ENCODE measurements around the gene CPZ. TPM values are rescaled to one million over a fixed set of nuclear protein-coding genes. Genes with fewer than 3 reads are reported as not detected.

The CPZ gene
- total RNA-seq, 1 experiment from 2014 or later, result not detected

DNA sequence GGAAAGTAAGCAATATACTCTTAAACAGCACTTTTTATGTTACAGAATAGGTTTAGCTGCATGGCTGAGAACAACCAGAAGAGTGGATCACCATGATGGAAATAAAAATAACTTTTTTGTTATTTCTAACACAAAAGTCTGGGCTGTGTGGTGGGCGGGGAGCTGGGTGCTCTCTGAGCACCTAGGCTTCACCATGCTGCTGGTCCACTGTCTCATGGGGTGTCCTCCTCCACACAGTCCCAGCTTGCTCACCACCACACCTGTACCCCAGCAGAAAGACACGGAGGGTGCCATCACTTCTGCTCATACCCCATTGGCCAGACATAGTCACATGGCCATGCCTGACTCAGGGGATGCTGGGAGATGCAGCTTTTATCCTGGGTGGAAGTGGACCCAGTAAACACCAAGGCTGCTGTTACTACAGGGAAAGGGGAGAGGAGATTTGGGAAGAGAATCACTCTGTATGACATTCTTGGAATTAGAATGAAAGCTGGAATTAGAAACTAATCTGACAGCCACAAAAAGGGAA lies 45.0 kb downstream of the CPZ start:
- Mint-ChIP-seq H3K4me3 (ENCODE audit: low read depth, unreplicated experiment) (no peak overlapping the region), H3K27me3 (ENCODE audit: unreplicated experiment) (peaks cover 49% of the 10 kb centered on the region), H3K4me1 (ENCODE audit: low read depth, unreplicated experiment) (no peaks in the 10 kb centered on the region), H3K27ac (ENCODE audit: unreplicated experiment) (no peak overlapping the region), H3K36me3 (ENCODE audit: insufficient read depth, unreplicated experiment) (no peaks in the 10 kb centered on the region), H3K9me3 (ENCODE audit: low read depth, unreplicated experiment) (no peaks in the 10 kb centered on the region)
- no peak for DNase-seq
- CTCF ChIA-PET, result no interaction called here
- intact Hi-C loops (cut with micrococcal nuclease; ENCODE audit: unreplicated experiment), result no loop called here
- BruUV-seq (replicated peaks), result no TSS peak
- TF ChIP-seq, protein P1, sequence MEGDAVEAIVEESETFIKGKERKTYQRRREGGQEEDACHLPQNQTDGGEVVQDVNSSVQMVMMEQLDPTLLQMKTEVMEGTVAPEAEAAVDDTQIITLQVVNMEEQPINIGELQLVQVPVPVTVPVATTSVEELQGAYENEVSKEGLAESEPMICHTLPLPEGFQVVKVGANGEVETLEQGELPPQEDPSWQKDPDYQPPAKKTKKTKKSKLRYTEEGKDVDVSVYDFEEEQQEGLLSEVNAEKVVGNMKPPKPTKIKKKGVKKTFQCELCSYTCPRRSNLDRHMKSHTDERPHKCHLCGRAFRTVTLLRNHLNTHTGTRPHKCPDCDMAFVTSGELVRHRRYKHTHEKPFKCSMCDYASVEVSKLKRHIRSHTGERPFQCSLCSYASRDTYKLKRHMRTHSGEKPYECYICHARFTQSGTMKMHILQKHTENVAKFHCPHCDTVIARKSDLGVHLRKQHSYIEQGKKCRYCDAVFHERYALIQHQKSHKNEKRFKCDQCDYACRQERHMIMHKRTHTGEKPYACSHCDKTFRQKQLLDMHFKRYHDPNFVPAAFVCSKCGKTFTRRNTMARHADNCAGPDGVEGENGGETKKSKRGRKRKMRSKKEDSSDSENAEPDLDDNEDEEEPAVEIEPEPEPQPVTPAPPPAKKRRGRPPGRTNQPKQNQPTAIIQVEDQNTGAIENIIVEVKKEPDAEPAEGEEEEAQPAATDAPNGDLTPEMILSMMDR (IDR thresholded peaks at IDR 0.05; ENCODE audit: unreplicated experiment), result no peak

DNA sequence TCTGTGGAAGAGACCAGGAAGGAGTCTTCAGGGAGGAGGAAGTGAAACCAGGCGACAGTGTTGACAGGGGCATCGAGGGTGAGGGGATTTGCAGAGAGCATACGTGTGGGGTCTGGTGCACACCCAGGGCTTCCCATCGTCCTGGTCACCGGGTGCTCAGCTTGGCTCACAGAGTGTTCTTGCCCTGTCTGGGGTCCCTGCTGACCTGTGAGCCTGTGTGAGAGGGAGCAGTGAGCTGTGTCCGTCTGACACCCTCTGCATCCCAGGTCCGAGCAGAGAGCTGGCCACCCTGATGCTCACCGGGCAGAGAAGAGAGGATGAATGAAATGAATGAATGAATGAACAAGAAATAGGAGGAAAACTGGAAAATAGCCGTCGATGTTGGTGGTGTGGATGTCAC lies 46.5 kb downstream of the CPZ start:
- no peak overlapping the region for H3K27ac Mint-ChIP-seq (ENCODE audit: unreplicated experiment)
- H3K9me3 Mint-ChIP-seq (ENCODE audit: low read depth, unreplicated experiment), result no peaks in the 10 kb centered on the region
- CTCF ChIA-PET, result no interaction called here
- no peaks in the 10 kb centered on the region for H3K36me3 Mint-ChIP-seq (ENCODE audit: insufficient read depth, unreplicated experiment)
- H3K27me3 Mint-ChIP-seq (ENCODE audit: unreplicated experiment), result peaks cover 61% of the 10 kb centered on the region
- no peak for DNase-seq
- BruUV-seq (replicated peaks), result no TSS peak
- H3K4me3 Mint-ChIP-seq (ENCODE audit: low read depth, unreplicated experiment), result no peak overlapping the region
- TF ChIP-seq, protein P1 (IDR thresholded peaks at IDR 0.05; ENCODE audit: unreplicated experiment), result no peak
- intact Hi-C loops (cut with micrococcal nuclease; ENCODE audit: unreplicated experiment), result no loop called here
- H3K4me1 Mint-ChIP-seq (ENCODE audit: low read depth, unreplicated experiment), result no peaks in the 10 kb centered on the region

DNA sequence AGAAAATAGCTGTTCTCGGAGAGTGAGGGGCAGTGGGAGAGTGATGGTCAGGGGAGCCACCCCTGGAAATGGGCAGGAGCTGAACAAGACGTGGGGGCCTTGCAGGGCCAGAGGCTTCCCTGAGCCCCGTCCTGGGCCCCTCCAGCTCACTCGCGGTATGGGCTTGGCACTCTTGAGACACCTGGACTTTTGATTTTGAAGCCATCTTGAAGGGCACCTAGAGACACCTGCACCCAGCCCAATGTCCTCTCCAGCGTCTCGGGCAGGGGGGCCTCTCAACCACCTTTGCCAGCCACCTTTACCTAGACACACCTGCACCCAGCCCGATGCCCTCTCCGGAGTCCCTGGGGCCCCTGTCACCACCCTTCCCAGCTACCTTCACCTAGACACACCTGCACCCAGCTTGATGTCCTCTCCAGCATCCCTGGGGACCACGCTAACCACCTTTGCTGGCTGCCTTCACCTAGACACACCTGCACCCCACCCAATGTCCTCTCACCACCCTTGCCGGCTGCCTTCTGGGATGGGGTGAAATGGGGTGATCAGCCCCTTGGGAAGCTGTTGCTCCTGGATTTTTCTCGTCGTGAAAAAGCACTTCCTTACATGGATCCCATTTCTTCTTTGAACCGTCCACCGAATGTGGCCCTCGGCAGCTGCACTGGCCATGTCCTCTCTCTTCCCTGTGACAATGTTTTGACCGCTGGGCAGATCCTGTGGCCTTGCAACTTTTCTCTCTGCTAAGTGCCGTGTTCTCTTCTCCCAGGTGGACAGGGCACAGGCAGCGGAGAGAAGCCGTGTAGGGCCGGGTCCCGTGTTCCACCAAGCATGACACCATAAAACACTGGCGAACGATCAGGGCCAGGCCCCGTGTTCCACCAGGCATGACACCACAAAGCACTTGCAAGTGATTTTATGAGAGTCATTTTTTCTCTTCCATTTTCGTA lies 47.5 kb downstream of the CPZ start:
- intact Hi-C loops (cut with micrococcal nuclease; ENCODE audit: unreplicated experiment), result no loop called here
- H3K27me3 Mint-ChIP-seq (ENCODE audit: unreplicated experiment), result peaks cover 61% of the 10 kb centered on the region
- no peaks in the 10 kb centered on the region for H3K9me3 Mint-ChIP-seq (ENCODE audit: low read depth, unreplicated experiment)
- CTCF ChIA-PET, result no interaction called here
- TF ChIP-seq, protein P1 (IDR thresholded peaks at IDR 0.05; ENCODE audit: unreplicated experiment), result no peak
- H3K27ac Mint-ChIP-seq (ENCODE audit: unreplicated experiment), result no peak overlapping the region
- H3K36me3 Mint-ChIP-seq (ENCODE audit: insufficient read depth, unreplicated experiment), result no peaks in the 10 kb centered on the region
- H3K4me1 Mint-ChIP-seq (ENCODE audit: low read depth, unreplicated experiment), result no peaks in the 10 kb centered on the region
- BruUV-seq (replicated peaks), result no TSS peak
- DNase-seq, result no peak
- H3K4me3 Mint-ChIP-seq (ENCODE audit: low read depth, unreplicated experiment), result no peak overlapping the region

DNA sequence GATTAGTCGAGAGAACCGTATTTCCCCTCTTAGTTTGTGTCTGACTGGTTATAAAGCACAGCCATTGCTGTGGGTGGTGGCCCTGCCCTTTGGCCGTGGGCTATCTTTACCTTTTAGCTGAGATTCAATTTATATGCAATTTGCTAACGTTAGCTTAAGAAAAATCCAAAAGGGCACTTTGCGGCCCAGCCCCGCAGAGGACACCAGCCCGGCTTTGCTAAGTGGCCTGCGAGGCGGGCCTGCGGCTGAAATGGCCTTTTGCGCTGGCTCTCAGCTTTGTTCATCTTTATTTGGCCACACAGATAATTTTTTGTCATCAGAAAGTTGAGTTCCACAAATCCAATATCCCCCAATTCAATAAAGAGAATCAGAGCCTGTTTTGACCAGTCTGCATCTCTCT lies 48.3 kb downstream of the CPZ start:
- TF ChIP-seq, protein P1 (IDR thresholded peaks at IDR 0.05; ENCODE audit: unreplicated experiment), result no peak
- H3K27ac Mint-ChIP-seq (ENCODE audit: unreplicated experiment), result no peak overlapping the region
- H3K4me1 Mint-ChIP-seq (ENCODE audit: low read depth, unreplicated experiment), result no peaks in the 10 kb centered on the region
- intact Hi-C loops (cut with micrococcal nuclease; ENCODE audit: unreplicated experiment), result no loop called here
- H3K9me3 Mint-ChIP-seq (ENCODE audit: low read depth, unreplicated experiment), result no peaks in the 10 kb centered on the region
- H3K27me3 Mint-ChIP-seq (ENCODE audit: unreplicated experiment), result peaks cover 65% of the 10 kb centered on the region
- no peaks in the 10 kb centered on the region for H3K36me3 Mint-ChIP-seq (ENCODE audit: insufficient read depth, unreplicated experiment)
- BruUV-seq (replicated peaks), result no TSS peak
- no peak overlapping the region for H3K4me3 Mint-ChIP-seq (ENCODE audit: low read depth, unreplicated experiment)
- CTCF ChIA-PET, result no interaction called here
- no peak for DNase-seq

All from Calu3 (cell line).